HG03432 (cell line): Measurements from ENCODE around the gene ACR.
"Not testable (repeated sequence)": the region's sequence is repeated elsewhere in the genome, so short reads cannot be mapped to it uniquely, and the experiment has no call there.

Source experiments
- ATAC-seq: cut with Tn5 transposase; IDR thresholded peaks from one replicate; pipeline ENCODE4 v1.9.1; 2021; ENCODE audit warnings: mild to moderate bottlenecking, moderate library complexity; ENCODE audit not compliant: unreplicated experiment

ACR gene

GRCh38 chr22:50731811-50732624 lies 6.0 kb upstream of the ACR start:
- no peak for ATAC-seq

GRCh38 chr22:50732681-50733080 lies 5.3 kb upstream of the ACR start:
- ATAC-seq, result no peak

DNA sequence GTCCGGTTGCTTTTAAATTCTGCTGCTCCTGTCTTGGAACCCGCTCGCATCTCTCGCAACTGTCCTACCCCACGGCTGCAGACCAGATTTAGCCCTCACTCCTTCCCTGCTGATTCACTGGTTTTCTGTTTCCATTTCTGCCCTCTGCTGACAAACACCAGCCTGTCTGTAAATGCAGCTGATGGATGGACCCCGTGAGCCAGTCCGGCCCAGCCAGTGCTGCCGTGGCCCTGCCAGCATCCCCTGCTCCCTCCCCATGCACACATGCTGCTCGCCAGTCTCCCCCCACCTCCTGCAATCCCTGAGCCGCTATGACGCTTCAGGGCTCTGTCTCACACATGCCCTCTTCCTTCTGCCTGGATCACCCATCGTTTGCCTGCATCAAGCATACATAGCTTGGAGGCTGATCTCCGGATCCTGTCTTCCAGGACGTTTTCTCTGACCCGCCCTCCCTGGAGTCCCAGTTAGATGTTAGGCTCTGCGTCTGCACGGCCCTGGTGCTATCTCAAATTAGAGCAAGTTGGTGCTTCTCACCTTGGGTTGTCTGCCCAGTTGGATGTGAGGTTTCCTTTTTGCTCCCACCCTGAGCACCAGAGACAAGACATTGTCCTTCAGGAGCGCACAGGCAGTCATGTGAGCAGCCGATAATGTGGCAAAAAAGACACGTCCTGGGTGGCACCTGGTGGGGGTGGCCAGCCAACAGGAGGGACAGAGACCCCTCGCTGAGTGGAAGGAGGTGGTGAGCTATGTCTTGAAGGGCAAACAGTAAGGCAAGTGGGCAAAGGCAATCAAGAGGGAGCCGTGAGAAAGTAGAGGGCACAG lies 4.3 kb upstream of the ACR start:
- ATAC-seq, result no peak

DNA sequence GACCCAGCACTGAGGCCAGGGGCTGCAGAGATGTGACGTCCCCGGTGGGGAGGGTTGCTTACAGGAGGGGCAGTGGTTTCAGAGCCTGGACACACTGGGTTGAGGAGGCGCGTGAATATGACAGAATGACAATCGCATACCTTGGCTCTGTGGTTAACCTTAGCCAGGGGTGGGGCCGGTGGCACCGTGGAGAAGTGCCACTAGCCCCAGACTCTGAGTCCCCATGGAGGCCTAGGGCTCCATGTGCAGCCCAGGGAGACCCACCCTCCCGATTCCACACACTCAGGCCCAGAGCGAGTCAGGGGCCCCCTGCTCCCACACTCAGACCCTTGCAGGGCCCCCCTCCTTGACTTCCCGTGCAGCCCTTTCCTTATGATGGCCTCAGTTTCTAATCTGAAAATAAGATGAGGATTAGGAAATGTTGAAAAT lies 3.6 kb upstream of the ACR start:
- ATAC-seq, result no peak

DNA sequence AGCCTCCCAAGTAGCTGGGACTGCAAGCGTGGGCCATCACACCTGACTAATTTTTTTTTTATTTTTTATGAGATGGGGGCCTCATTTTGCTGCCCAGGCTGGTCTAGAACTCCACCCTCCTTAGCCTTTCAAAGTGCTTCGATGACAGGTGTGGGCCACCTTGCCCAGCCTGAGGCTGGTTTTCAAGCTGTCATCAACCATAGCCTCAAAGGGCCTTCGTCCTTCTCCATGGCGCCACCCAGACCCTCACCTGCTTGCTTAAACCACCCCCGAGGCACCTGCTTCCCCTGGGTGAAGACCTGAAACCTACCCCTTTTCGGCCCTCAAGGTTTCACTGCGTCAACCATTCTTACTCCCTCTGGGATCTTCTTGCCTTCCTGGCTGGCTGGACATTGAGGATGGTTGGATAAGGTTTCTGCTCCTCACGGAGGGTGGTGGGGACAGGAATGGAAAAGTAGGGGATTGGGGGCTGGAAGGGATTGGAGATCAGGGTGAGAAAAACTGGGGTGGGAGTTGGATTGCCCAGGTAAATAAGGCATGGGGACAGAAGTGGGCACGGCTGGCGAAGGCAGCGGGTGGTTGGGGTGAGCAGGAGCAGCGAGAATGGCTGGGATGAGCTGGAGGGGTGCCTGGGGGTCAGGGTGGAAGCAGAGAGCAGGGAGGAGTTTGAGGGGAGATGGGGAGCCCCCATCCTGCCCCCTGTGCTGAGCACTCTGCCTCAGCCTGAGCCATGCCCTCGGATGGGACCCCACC lies 2.8 kb upstream of the ACR start:
- ATAC-seq, result no peak

DNA sequence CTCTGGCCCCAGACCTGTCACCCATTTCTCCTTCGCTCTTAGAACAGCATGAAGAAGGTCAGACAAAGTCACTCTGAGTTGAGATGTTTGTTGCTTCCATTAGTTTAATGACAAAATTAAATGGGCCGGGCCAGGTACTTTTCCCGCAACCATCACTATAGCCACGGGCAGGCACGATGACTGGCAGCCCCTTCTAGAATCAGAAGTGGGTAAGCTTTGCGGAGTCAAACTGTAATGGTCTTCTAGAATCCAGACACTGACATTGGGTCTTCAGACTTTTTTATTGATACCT lies 2.3 kb upstream of the ACR start:
- no peak for ATAC-seq

DNA sequence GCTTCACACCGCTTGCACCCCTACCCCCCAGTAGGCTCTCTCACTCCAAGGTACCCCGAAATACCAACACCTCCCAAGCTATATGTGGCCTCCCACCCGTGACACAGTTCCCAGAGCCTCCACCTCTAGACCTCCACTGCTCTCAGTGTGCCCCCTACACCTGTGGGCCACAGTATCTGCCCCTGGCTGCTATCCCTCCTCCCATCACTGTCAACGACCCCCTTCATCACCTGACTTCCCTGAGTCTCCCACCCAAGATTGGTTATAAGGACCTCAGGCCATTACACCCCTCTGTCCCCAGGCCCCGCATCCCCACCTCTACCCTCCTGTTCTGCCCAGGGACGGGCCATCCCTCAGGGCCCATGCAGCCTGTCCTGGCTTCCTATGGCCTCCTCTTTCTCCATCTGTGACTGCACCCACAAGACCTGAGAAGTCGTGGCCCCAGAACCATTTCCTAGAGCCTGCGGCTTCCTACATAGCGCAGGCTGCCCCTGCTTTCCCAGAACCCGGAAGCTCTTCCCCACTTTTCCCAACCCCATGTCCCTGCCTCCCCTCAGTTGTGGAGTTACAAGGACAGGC lies 734 bp downstream of the ACR start:
- no peak for ATAC-seq

DNA sequence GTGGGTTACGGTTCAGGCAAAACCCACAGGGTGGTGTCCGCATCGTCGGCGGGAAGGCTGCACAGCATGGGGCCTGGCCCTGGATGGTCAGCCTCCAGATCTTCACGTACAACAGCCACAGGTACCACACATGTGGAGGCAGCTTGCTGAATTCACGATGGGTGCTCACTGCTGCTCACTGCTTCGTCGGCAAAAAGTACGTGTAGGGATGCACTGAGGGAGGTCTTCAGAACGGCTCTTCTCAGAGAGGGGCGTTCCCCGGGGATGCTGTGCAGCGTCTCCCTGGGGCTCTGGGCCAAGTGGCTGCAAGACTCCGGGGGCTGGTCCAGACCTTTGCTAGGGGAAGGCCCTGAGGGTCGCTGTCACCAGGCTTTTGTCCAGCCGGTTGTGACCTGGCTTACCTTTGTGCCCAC lies 1.3 kb downstream of the ACR start:
- no peak for ATAC-seq

DNA sequence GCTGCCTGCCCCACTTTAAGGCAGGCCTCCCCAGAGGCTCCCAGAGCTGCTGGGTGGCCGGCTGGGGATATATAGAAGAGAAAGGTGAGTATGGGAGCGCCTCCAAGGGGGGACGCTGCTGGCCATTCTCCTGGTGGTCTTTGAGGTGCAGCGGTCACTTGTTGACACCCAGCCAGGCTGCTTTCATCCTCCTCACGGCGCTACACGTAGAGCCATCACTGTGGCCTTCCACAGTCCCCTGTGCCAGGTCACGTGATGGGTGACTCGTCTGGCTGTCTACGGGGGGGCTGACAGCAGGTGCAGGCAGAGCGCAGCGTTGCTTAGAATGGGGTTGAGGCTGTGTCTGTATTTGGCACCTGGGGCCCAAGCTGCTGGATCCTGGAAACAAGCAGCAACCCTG lies 1.9 kb downstream of the ACR start:
- ATAC-seq, result no peak

- ATAC-seq, result not testable (repeated sequence)
These were observed 2.7 kb downstream of the ACR start for GRCh38 chr22:50740714-50741113.

GRCh38 chr22:50744424-50744823 lies 6.4 kb downstream of the ACR start:
- ATAC-seq, result not testable (repeated sequence)

GRCh38 chr22:50747521-50747920 lies 9.5 kb downstream of the ACR start:
- not testable (repeated sequence) for ATAC-seq

DNA sequence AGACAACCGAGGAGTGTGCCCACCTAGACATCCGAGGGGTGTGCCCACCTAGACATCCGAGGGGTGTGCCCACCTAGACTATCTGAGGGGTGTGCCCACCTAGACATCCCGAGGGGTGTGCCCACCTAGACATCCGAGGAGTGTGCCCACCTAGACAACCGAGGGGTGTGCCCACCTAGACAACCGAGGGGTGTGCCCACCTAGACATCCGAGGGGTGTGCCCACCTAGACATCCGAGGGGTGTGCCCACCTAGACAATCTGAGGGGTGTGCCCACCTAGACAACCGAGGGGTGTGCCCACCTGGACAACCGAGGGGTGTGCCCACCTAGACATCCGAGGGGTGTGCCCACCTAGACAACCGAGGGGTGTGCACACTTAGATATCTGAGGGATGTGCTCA lies 10.6 kb downstream of the ACR start:
- ATAC-seq, result not testable (repeated sequence)

DNA sequence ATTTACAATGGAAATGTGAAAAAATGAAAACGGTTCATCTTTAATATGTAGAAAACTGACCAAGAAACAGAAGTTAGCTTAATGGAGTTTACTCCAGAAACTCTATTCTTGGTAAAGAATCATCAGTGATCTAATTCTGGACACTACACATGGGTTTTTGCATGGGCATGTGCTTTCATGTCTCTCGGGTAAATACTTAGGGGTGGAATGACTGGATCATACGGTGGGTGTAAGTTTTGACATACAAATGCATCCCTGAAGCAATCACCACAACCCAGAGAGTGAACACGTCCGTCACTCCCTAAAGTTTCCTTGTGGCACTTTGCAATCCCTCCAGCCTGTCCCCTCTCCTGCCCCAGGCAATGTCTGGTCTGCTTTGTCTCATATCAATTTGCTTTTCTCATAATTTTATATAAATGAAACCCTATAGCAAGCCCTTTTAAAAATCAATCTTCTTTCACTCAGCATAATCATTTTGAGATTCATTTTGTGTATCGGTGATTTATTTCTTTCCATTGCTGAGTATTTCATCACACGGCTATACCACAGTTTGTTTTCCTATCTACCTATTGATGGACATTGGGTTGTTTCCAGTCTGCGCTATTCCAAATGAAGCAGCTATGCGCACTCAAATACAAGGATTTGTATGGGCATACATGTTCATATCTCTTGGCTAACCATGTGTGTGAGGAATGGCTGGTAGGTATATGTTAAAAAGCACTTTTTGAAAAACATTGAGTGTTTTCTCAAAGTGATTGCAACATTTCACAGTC lies 11.5 kb downstream of the ACR start:
- not testable (repeated sequence) for ATAC-seq

DNA sequence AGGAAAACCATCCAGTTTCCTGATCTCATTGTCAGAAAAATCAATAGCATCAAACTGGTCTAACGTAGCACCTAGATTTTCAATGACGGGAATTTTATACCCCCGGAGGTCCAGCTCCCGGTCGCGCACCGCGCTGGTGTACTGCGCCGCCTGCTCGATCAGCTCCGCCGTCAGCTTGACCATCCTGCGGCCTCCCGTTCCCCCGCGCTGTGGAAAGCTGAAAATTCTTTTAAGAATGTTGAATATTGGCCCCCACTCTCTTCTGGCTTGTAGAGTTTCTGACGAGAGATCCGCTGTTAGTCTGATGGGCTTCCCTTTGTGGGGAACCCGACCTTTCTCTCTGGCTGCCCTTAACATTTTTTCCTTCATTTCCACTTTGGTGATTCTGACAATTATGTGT lies 17.2 kb downstream of the ACR start:
- ATAC-seq, result not testable (repeated sequence)

DNA sequence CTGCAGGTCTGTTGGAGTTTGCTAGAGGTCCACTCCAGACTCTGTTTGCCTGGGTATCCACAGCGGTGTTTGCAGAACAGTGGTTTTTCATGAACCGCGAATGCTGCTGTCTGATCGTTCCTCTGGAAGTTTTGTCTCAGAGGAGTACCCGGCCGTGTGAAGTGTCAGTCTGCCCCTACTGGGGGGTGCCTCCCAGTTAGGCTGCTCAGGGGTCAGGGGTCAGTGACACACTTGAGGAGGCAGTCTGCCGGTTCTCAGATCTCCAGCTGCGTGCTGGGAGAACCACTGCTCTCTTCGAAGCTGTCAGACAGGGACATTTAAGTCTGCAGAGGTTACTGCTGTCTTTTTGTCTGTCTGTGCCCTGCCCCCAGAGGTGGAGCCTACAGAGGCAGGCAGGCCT lies 18.4 kb downstream of the ACR start:
- not testable (repeated sequence) for ATAC-seq

GRCh38 chr22:50756949-50757491 lies 19.0 kb downstream of the ACR start:
- not testable (repeated sequence) for ATAC-seq

DNA sequence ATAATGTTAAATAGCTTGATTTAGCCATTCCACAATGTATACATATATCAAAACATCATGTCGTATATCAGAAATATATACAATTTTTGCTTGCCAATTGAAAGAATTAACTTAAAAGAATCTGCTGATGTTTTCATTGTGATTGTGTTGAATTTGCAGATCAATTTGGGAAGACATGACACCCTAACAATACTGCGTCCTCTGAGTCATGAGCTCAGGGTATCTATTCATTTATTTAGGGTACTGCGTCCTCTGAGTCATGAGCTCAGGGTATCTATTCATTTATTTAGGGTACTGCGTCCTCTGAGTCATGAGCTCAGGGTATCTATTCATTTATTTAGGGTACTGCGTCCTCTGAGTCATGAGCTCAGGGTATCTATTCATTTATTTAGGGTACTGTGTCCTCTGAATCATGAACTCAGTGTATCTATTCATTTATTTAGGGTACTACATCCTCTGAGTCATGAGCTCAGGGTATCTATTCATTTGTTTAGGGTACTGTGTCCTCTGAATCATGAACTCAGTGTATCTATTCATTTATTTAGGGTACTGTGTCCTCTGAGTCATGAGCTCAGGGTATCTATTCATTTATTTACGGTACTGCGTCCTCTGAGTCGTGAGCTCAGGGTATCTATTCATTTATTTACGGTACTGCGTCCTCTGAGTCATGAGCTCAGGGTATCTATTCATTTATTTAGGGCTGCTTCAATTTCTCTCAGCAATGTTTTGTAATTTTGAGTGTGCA lies 21.8 kb downstream of the ACR start:
- not testable (repeated sequence) for ATAC-seq

- ATAC-seq, result not testable (repeated sequence)
These were observed 23.8 kb downstream of the ACR start for GRCh38 chr22:50761829-50762228.
